GM19467 (cell line): ENCODE measurements around the gene FCN3.
"Not testable (repeated sequence)": the region's sequence is repeated elsewhere in the genome, so short reads cannot be mapped to it uniquely, and the experiment has no call there.

Experiments
- ATAC-seq: cut with Tn5 transposase; IDR thresholded peaks from one replicate; pipeline ENCODE4 v1.9.1; 2021; ENCODE audit warnings: mild to moderate bottlenecking, moderate library complexity; ENCODE audit not compliant: unreplicated experiment

Gene FCN3

DNA sequence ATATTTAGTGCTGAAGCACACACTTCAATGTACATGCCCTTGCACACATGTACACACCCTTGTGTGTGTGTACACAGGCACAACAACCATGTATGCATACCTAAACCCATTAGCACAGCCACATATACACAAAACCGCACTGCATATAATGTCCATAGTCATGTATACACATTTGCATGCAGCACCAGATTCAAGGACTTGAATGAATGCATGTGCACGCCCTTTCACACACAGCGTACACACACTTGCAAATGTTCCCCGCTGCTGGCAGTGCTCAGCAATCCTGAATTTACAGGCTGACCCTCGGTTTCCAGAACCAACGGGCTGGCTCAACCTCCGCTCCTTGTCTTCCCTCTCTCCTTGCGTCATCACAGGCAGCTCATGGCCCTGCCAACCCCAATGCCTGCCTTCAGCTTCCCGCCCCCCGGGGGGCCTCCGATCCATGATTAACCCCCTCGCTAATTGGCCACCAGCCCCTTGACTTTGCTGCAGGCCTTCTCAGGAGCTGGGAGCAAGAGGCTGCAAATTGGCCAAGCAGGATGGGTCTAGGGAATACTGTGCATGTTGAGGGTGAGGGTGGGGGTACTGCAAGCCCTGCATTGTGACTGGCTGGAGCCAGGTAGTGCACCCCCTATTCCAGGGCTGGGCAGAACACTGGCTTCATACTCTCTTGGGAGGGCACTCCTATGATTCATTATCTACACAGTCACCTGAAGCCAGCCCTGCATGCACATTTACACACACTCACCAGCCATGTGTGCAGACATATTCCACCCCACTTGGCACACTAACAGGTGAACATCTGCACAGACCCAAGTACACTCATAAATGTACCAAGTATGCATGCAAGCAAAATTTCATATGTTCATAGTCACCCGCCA, 25.7 kb upstream of the FCN3 start:
- ATAC-seq = no peak

DNA sequence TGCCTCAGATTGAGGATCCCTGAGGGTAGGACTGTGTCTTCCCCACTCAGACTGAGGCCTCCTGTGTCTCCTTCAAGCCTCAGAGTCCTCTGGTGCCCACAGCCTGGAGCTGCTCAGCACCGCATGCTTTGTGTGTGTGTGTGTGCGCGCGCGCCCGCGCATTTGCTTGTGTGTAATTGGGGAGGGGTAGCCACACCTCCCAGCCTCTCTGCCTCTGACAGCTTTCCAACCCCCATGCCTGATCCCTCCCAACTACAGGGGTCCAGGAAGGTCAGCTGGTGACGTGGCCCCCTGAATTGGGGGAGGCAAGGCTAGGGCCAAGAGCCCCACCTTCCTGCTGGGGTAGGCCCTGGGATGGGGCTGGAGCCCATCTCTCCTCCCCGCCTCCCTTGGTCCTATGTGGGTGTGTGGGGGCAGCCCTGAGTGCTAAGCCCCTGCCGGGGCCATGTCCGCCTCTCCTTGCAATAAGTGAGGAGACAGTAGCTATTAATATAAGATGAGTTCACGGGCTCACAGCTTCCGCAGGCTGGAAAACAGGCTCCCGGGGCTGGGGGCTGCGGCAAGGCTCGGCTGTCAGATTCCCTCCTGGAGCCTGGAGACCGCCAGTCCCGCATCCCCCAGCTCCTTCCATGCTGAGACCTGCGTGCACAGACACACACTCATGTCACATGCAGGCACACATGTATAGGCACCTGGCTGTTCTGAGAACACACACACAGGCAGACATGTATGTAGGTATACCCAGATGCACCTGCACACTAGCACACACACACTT, 24.8 kb upstream of the FCN3 start:
- ATAC-seq = no peak

DNA sequence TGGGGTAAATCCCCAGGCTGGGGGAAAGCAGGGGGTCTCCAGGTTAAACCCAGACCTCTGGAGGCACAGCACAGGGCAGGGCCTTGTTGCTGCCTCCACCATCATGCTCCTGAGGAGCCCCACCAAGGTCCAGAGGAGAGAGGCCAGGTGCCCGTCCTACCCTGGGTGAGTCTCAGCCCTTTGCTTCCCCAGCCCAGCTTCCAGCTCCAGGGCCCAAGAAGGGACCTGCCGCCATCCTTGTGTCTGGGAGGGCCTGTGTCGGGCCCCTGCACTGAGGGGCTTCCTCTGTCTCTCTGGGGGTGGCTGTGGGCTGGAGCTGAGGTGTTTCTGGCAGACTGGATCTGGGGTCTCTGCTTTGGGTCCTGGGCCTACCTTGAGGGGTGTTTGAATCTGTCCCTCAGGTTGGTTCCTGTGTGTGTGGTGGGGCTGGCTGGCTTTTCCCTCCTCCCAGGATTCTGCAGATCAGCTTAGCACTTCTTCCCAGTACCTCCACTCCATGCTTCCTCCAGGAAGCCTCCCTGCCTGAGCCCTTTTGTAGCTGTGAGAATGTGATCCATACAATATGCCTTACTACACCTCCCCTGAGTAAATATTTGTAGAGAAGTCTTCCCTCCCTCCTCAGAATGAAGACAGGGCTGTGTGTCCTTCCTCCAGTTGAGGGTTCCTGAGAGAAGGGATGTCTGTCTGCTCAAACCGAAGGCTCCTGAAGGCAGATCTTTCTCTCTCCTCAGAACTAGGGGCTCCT, 24.0 kb upstream of the FCN3 start:
- ATAC-seq = no peak

GRCh38 chr1:27397749-27398148, 23.1 kb upstream of the FCN3 start:
- no peak for ATAC-seq

DNA sequence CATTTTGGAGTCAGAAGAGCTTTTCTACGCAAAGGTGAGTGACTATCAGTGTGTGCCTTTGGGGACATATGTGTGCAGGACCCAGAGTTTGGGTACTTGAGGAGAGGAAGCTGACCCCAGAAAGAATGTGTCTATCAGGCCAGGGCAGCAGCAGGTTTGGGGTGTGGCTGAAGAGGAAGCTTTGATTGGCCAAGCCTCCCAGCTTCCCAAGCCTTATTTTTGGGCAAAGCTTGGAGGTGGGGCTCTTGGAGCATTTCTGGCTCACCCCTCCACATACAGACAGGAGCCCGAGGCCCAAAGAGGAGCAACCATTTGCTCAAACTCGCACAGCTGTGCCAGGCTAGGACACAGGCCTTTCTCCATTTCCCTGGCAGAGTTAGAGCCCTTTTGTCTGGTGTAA, 22.5 kb upstream of the FCN3 start:
- ATAC-seq = no peak

- no peak for ATAC-seq
These were observed 21.0 kb upstream of the FCN3 start for GRCh38 chr1:27395441-27396195.

DNA sequence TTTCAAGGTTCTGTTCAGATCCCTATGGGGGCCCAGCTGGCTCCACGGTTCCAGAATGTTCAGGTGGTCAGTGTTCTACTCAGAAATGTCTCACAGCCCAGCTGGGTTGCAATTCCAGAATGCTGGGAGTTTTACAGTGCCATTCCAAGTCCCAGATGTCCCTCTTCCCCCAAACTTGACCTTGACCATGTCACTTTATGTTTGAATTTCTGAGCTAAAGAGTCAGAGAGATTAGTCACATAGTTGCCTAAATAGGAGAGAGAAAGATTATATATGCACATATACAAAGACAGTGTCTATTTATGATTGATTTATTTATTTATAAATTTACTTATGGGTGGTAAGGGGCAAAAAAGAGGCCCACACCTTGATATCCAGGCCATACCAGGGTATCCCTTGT, 20.3 kb upstream of the FCN3 start:
- ATAC-seq = no peak

DNA sequence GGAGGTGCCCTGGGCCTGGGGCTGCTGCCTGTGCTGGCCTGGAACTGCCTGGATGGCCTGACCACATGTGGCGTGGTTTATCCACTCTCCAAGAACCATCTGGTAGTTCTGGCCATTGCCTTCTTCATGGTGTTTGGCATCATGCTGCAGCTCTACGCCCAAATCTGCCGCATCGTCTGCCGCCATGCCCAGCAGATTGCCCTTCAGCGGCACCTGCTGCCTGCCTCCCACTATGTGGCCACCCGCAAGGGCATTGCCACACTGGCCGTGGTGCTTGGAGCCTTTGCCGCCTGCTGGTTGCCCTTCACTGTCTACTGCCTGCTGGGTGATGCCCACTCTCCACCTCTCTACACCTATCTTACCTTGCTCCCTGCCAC, 19.6 kb upstream of the FCN3 start:
- no peak for ATAC-seq

DNA sequence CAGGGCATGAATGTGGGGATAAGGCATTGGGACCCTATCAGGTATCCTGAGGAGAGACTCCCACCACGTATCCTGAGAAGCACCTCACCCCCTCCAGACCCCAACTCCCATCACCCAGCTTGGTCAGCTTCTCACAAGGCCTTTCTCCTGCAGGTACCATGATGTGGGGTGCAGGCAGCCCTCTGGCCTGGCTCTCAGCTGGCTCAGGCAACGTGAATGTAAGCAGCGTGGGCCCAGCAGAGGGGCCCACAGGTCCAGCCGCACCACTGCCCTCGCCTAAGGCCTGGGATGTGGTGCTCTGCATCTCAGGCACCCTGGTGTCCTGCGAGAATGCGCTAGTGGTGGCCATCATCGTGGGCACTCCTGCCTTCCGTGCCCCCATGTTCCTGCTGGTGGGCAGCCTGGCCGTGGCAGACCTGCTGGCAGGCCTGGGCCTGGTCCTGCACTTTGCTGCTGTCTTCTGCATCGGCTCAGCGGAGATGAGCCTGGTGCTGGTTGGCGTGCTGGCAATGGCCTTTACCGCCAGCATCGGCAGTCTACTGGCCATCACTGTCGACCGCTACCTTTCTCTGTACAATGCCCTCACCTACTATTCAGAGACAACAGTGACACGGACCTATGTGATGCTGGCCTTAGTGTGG, 19.1 kb upstream of the FCN3 start:
- no peak for ATAC-seq

GRCh38 chr1:27392778-27393635, 18.4 kb upstream of the FCN3 start:
- no peak for ATAC-seq

- ATAC-seq = peak; percentile 76
These were observed 17.6 kb upstream of the FCN3 start, which contains the start of gene GPR3 for GRCh38 chr1:27392096-27392777. Gene GPR3 (plus strand): TSS chr1:27392622. CDS start chr1:27393799, 1,177 bp downstream.

DNA sequence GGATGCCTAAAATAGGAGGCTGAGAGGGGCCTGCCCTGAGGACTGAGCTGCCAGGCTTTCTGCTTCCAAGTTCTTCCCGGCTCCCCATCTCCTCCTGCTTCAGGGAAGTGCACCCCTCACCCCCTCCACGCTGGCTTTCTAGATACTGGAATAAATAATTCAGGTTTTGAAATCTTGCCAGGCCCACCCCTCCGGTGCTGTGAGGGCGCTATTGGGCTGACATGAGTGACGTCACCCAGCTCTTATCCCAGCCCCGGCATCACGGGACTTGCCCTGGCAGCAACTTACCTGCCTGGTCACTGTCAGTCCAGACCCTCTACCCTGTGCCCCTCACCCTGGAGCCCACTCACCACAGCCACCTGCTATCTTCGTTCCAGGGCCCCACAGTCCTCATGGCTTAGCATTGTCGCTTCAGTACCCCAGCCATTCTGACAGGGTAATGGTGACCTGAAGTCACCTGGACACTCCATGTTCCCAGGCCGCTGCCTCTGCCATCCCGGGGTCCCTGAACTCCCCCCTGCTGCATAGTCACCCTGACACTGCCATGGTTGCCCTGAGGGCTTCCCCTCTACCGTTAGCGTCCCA, 17.0 kb upstream of the FCN3 start:
- no peak for ATAC-seq

DNA sequence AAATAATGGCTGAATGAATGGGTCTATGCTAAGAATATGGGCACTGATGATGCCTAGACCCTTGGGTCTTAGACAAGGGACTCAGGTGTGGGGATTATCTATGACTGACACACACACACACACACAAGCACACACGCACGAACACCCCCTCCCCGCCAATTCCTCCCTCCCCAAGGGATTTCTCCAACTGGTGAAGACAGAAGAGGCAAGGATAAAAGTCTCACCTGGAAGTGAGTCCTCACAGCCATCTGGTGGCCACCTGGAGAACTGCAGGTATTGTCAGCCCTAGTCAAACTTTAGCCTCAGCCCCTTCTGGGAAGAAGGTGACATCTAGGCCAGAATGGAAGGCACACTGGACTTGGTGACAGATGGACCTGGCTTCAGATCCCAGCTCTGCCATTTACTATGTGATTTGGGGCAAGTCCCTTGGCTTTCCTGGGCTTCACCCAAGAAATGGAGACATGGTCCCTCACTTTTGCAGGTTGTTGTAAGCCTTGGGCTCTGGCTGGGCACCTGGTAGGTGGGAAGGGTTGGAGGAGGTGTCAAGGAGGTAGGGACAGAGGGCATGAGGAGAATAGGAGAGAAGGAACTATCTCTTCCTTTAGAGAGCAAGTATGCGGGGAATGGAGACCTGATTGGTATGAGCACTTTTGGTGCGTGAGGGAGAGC, 13.8 kb upstream of the FCN3 start:
- ATAC-seq = no peak

GRCh38 chr1:27384797-27385196, 10.2 kb upstream of the FCN3 start:
- ATAC-seq = not testable (repeated sequence)

DNA sequence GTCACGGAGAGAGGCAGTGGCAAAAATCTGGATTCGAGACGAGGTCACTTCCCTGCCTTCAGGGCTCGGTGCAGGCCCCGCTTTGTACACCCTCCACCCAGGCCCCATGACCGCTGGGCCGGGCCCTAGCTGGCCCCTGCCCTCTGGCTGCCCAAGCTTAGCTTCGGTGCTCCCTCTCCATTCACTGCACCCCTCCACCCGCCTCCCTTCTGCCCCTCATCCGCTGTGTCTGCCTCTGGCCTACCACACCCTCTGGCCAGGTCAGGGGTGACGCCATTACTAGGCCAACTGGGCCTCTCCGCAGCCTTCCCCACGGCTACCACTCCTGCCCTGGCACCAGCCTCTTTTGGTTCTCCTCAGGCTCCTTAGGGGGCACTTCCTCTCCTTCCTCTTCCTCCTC, 9.0 kb upstream of the FCN3 start:
- no peak for ATAC-seq

DNA sequence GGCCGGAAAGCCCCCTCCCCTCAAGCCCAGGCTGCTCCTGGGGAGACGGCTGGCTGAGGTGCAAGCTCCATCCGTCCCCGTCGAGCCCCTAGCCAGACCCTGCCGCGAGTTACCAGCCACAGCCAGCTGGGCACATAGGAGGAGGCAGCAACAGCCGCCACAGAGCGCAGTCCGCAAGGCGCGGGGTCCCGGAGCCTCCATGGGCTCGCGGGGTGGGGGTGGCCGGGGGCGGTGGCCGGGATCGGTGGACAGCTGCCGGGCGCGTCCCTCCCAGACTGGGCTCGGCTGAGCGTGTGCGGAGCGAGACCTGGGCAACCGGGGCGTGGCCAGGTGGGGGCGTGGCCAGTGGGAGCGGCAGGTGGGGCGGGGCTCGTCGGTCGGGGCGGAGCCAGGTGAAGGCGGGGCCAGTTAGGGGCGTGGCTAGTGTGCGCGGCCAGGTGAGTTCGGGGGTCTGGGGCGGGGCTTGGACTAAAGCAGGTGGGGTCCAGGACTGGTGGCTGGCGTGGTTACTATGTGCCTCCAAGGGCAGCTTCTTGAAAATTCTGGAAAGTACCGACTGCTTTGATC, 8.5 kb upstream of the FCN3 start, which contains the start of gene CD164L2:
TSS of gene CD164L2 (minus strand) at position 295 of the 567 bp plus-strand sequence. CDS start at position 201, 94 bp downstream.
- ATAC-seq = no peak
